CD4-positive, alpha-beta T cell (primary cell): Measurements from ENCODE around the gene PACSIN3. TPM values are rescaled to one million over a fixed set of nuclear protein-coding genes. Genes with fewer than 3 reads are reported as not detected.

Source experiments
- ATAC-seq: fragments of 200-7000 bp; cut with Tn5 transposase; one replicate; pipeline ENCODE4 v1.10.0; 2022; ENCODE audit warnings: mild to moderate bottlenecking; ENCODE audit not compliant: poor library complexity
- CTCF ChIA-PET: fragments of 350-600 bp; sonication (Branson Sonifier 250); formaldehyde crosslinking; loops from one replicate; lab custom pipeline; 2021; ENCODE audit warnings: antibody characterized with exemption, inconsistent platforms; lab: Charles Lee
- POLR2A ChIA-PET: fragments of 350-600 bp; sonication (Branson Sonifier 250); formaldehyde crosslinking; loops from one replicate; lab custom pipeline; 2021; ENCODE audit warnings: antibody characterized with exemption, inconsistent platforms; lab: Charles Lee
- DNase-seq, 14 experiments: peaks; one replicate each; pipeline ENCODE4 v3.0.0-alpha.2; 2013 to 2020; ENCODE audit warnings: mixed read lengths in 2 of 14
- H3K27ac ChIP-seq, 2 donors: one replicate each; pipeline versions ENCODE4 v1.5.1 to v1.7.0; 2013; ENCODE audit warnings: low read length in 2 of 2, low read depth in 1 of 2, mild to moderate bottlenecking in 1 of 2
- H3K27me3 ChIP-seq, 2 experiments: 1 replicate in 1 of 2; 2 replicates in 1 of 2; pipeline versions ENCODE4 v1.6.1 to v1.7.0; 2013; ENCODE audit warnings: low read length in 2 of 2, control low read depth in 1 of 2, mild to moderate bottlenecking in 1 of 2, moderate library complexity in 1 of 2; ENCODE audit not compliant: insufficient read depth in 2 of 2, control insufficient read depth in 1 of 2
- H3K36me3 ChIP-seq: one replicate; pipeline ENCODE4 v1.6.1; 2013; ENCODE audit warnings: low read length, control low read depth; ENCODE audit not compliant: insufficient read depth
- H3K4me1 ChIP-seq: one replicate; pipeline ENCODE4 v1.6.1; 2013; ENCODE audit warnings: low read length, control low read depth; ENCODE audit not compliant: insufficient read depth
- H3K4me3 ChIP-seq: one replicate; pipeline ENCODE4 v1.5.1; 2013; ENCODE audit warnings: mild to moderate bottlenecking, low read length, moderate library complexity
- H3K9me3 ChIP-seq, 2 experiments: 1 replicate in 1 of 2; 2 replicates in 1 of 2; pipeline versions ENCODE4 v1.6.1 to v1.7.0; 2013; ENCODE audit warnings: low read length in 2 of 2, mild to moderate bottlenecking in 2 of 2, control low read depth in 1 of 2, moderate library complexity in 1 of 2; ENCODE audit not compliant: control insufficient read depth in 1 of 2, insufficient read depth in 1 of 2
- H3K27ac Mint-ChIP-seq: one replicate; pipeline ENCODE4 v1.8.0; 2020; ENCODE audit warnings: mixed read lengths
- H3K27me3 Mint-ChIP-seq: one replicate; pipeline ENCODE4 v1.8.0; 2021; ENCODE audit warnings: mixed read lengths
- H3K36me3 Mint-ChIP-seq: one replicate; pipeline ENCODE4 v1.8.0; 2021; ENCODE audit warnings: low read depth, mixed read lengths
- H3K4me1 Mint-ChIP-seq: one replicate; pipeline ENCODE4 v1.8.0; 2021; ENCODE audit warnings: low read depth, mixed read lengths
- H3K4me3 Mint-ChIP-seq: one replicate; pipeline ENCODE4 v1.8.0; 2020; ENCODE audit warnings: mild to moderate bottlenecking, mixed read lengths
- H3K9me3 Mint-ChIP-seq: one replicate; pipeline ENCODE4 v1.8.0; 2020; ENCODE audit warnings: mixed read lengths
- CTCF ChIP-seq: fragments of 200-600 bp; IDR thresholded peaks from one replicate; pipeline ENCODE4 v1.8.0; 2022; ENCODE audit warnings: antibody characterized with exemption, mild to moderate bottlenecking
- intact Hi-C, 2 experiments: fragments of 100-400 bp; cut with DNase I in 1 of 2; cut with micrococcal nuclease in 1 of 2; formaldehyde crosslinking; loops; one replicate each; pipeline versions ENCODE4 v1.15.1 to v1.9.0; 2023 to 2025; cut with DNase I, micrococcal nuclease
- total RNA-seq, 174 experiments: library from RNA in 2 of 174; stranded (reverse) in 2 of 174; gene quantifications; one replicate each; pipeline ENCODE4 v1.2.3 and lab custom pipeline; 2021 to 2026

Gene PACSIN3
- total RNA-seq, 2 experiments from 2014 or later, result 0.27 TPM; not detected in 1

DNA sequence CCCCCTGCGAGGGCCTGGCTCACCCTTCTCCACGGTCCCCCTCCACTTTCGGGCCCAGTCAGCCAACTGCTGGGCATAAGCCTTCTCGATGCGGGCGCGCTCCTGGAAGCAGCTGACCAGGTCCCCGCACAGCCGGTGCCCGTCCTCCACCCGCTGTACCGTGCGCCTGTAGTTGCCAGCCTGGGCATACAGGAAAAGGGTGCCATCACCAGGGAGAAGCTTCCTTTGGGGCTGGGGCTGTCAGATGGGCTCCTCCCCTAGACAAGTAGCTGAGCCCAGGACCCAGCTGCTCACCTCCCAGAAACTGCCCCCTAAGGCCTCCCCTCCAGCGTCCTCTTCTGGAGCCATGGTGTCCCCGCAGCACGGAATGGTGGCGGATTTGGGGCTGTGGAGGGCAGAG lies 3.9 kb downstream of the PACSIN3 start:
- H3K27me3 Mint-ChIP-seq, result peaks cover 33% of the 10 kb centered on the region
- ATAC-seq (no peak), DNase-seq (no peak)
- no peaks in the 10 kb centered on the region for H3K9me3 Mint-ChIP-seq
- H3K4me3 Mint-ChIP-seq, result no peak overlapping the region
- no peak for TF ChIP-seq CTCF
- H3K4me1 ChIP-seq, result peaks cover 36% of the 10 kb centered on the region
- no peaks in the 10 kb centered on the region for H3K36me3 ChIP-seq
- intact Hi-C loops, result no loop called here
- H3K4me1 Mint-ChIP-seq, result peaks cover 21% of the 10 kb centered on the region
- peaks cover 36 to 37% of the 10 kb centered on the region in 2 experiments for H3K27me3 ChIP-seq
- H3K36me3 Mint-ChIP-seq, result peaks cover under 1% of the 10 kb centered on the region
- no peak overlapping the region for H3K4me3 ChIP-seq
- H3K27ac ChIP-seq, result no peak overlapping the region
- H3K9me3 ChIP-seq, result peaks cover 0 to 8% of the 10 kb centered on the region in 2 experiments
- CTCF ChIA-PET, result no interaction called here
- H3K27ac Mint-ChIP-seq, result no peak overlapping the region
- POLR2A ChIA-PET, result no interaction called here

GRCh38 chr11:47181271-47181670 lies 5.0 kb downstream of the PACSIN3 start:
- peaks cover 32% of the 10 kb centered on the region for H3K4me1 ChIP-seq
- H3K27me3 Mint-ChIP-seq, result peaks cover 26% of the 10 kb centered on the region
- H3K9me3 Mint-ChIP-seq, result no peaks in the 10 kb centered on the region
- peaks cover 19% of the 10 kb centered on the region for H3K4me1 Mint-ChIP-seq
- H3K36me3 Mint-ChIP-seq, result peaks cover 10% of the 10 kb centered on the region
- no peak overlapping the region for H3K27ac ChIP-seq
- ATAC-seq (no peak), DNase-seq (no peak)
- no peaks in the 10 kb centered on the region for H3K36me3 ChIP-seq
- ChIA-PET CTCF (no interaction called here), POLR2A (interaction anchor here (0.7 to 0.8 kb wide), 2 partner anchors 34 to 67 kb away, joined by 3 read pairs; partner anchors contain the start of gene DDB2)
- no peak overlapping the region for H3K4me3 ChIP-seq
- no peak overlapping the region for H3K4me3 Mint-ChIP-seq
- no peak for TF ChIP-seq CTCF
- no peak overlapping the region for H3K27ac Mint-ChIP-seq
- H3K9me3 ChIP-seq, result peaks cover 0 to 8% of the 10 kb centered on the region in 2 experiments
- H3K27me3 ChIP-seq, result peaks cover 27 to 28% of the 10 kb centered on the region in 2 experiments
- intact Hi-C loops, result no loop called here

- Mint-ChIP-seq H3K36me3 (peaks cover 16% of the 10 kb centered on the region), H3K27ac (peak overlapping the region; percentile 37)
Observed at GRCh38 chr11:47180006-47180787, 6.0 kb downstream of the PACSIN3 start.

More at GRCh38 chr11:47180006-47180787, 6.0 kb downstream of the PACSIN3 start:
- no peak for ATAC-seq
- Histone ChIP-seq H3K9me3 (peaks cover 0 to 6% of the 10 kb centered on the region in 2 experiments), H3K27ac (no peak overlapping the region), H3K36me3 (peaks cover 2% of the 10 kb centered on the region), H3K4me3 (no peak overlapping the region), H3K27me3 (peaks cover 21 to 22% of the 10 kb centered on the region in 2 experiments), H3K4me1 (peaks cover 36% of the 10 kb centered on the region)
- peak in 1 of 14 experiments; percentile 23 for DNase-seq
- H3K4me1 Mint-ChIP-seq, result peaks cover 29% of the 10 kb centered on the region
- intact Hi-C loops, result no loop called here
- H3K27me3 Mint-ChIP-seq, result peaks cover 26% of the 10 kb centered on the region
- no peaks in the 10 kb centered on the region for H3K9me3 Mint-ChIP-seq
- no peak for TF ChIP-seq CTCF
- no peak overlapping the region for H3K4me3 Mint-ChIP-seq
- ChIA-PET CTCF (interaction anchor here (0.8 to 3.1 kb wide), 4 partner anchors 9 to 373 kb away, joined by 3 to 13 read pairs (median 4); no protein-coding TSS in a partner anchor), POLR2A (interaction anchor here (0.8 to 3.8 kb wide), 2 partner anchors 35 kb away, joined by 3 to 47 read pairs; partner anchors contain the start of gene DDB2)
